ENCODE measurements around the gene ZNF76. TPM values are rescaled to one million over a fixed set of nuclear protein-coding genes. Genes with fewer than 3 reads are reported as not detected.

ZNF76 gene
- total and polyA plus RNA-seq, 2 of the 13 experiments (the other 11 are each of a cell fraction or from before 2014, with no cell fraction given) = 13.2 to 26.4 TPM

DNA sequence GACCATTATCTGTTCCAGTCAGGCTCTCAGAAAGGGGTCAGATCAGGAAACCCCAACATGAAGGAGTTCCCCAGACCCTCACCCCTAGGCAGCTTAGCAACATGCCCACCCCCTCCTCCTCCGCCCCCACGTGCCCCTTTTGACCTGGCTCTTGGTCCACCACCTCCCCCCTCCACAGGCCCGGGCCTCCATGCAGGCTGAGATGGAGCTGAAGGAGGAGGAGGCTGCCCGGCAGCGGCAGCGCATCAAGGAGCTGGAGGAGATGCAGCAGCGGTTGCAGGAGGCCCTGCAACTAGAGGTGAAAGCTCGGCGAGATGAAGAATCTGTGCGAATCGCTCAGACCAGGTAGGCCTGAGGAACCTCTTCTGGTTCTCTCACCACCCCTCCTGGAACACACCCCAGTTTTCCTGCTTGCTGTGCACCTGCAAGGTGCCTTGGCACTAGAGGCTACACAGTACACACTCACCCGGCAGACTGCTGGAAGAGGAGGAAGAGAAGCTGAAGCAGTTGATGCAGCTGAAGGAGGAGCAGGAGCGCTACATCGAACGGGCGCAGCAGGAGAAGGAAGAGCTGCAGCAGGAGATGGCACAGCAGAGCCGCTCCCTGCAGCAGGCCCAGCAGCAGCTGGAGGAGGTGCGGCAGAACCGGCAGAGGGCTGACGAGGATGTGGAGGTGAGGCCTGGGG is 60.0 kb downstream of the ZNF76 start:
- Histone ChIP-seq H4K20me1 (ENCODE audit: insufficient read depth, low read length) (no peaks in the 10 kb centered on the region), H3K9ac (ENCODE audit: insufficient read depth, low read depth, low read length) (no peak overlapping the region), H3K4me3 (replicated peaks in 1 of 3; ENCODE audit: insufficient read depth in 1 of 3, low read depth in 2 of 3, low read length in 3 of 3) (peak overlapping the region in 1 of 3 experiments; percentile 17; a peak in 2 of 6 replicates), H3K79me2 (ENCODE audit: insufficient read depth, low read length) (no peaks in the 10 kb centered on the region), H3K36me3 (replicated peaks in 1 of 2; ENCODE audit: control insufficient read depth in 1 of 2, insufficient read depth in 2 of 2, low read length in 2 of 2) (no peaks in the 10 kb centered on the region; a peak in 1 of 5 replicates), H3K27ac (ENCODE audit: extremely low read length, insufficient read depth, low read length) (no peak overlapping the region), H3K4me1 (ENCODE audit: insufficient read depth, low read length) (peaks cover 20% of the 10 kb centered on the region), H3K4me2 (ENCODE audit: low read depth, low read length) (peak overlapping the region; percentile 98; the same call in 1 of the 2 replicates), H3K9me3 (ENCODE audit: low read length) (no peaks in the 10 kb centered on the region), H3K27me3 (ENCODE audit: control insufficient read depth in 1 of 2, insufficient read depth in 2 of 2, low read length in 2 of 2) (no peaks in the 10 kb centered on the region), H2AFZ (ENCODE audit: low read length) (no peak overlapping the region)
- ATAC-seq (no peak), FAIRE-seq (no peak), DNase-seq (ENCODE audit: low spot score) (no peak)
- ChIA-PET POLR2A (interaction anchor here (0.9 to 2.0 kb wide), 7 partner anchors 9 to 177 kb away, joined by 3 to 10 read pairs (median 4); partner anchors contain the start of gene RPL10A), CTCF (ENCODE audit: low intra/inter-chr PET ratio, low total read pairs) (no interaction called here)
- in situ Hi-C loops (cut with HindIII; ENCODE audit: extremely low pct_ligation_motif_present, low pct_unique_long_range_greater_than_20kb) = loop anchor here (10.0 kb wide), 1 partner anchor 415 kb away; the partner anchor contains the start of gene ARMC12
- BruUV-seq (replicated peaks) = no TSS peak
- 70% methylated on average over 20 of the region's 20 CpGs for WGBS (ENCODE audit: low lambda C conversion rate)
- TF ChIP-seq ZNF687 (CRISPR knock-in tag; IDR thresholded peaks at IDR 0.05) (peak; percentile 30), ZNF101 (CRISPR knock-in tag; IDR thresholded peaks at IDR 0.05; ENCODE audit: borderline replicate concordance, low read depth) (no peak), MXD3 (CRISPR knock-in tag; IDR thresholded peaks at IDR 0.05) (no peak)
- intact Hi-C loops (cut with micrococcal nuclease; ENCODE audit: unreplicated experiment) = no loop called here
